Tibial artery (tissue), 4 donors: Measurements from ENCODE around the gene DST.

Experiments used
- DNase-seq, 2 donors: peaks; one replicate each; pipeline ENCODE4 v3.0.0-alpha.2; 2019
- H3K27ac ChIP-seq, 2 donors: fragments of 200-600 bp; sonication (generic) in 1 of 2; 1 replicate in 1 of 2; 2 replicates in 1 of 2; pipeline ENCODE4 v1.5.1; 2018 to 2019; ENCODE audit warnings: mild to moderate bottlenecking in 1 of 2
- H3K27me3 ChIP-seq, 2 donors: fragments of 200-600 bp; sonication (generic) in 1 of 2; one replicate each; pipeline versions ENCODE4 v1.5.1 to v1.6.0; 2016 to 2019
- H3K36me3 ChIP-seq, 3 donors: fragments of 200-600 bp; sonication (generic) in 2 of 3; one replicate each; pipeline ENCODE4 v1.5.1; 2016 to 2019; ENCODE audit warnings: mild to moderate bottlenecking in 2 of 3
- H3K4me1 ChIP-seq, 4 donors: fragments of 200-600 bp; sonication (generic) in 2 of 4; 1 replicate in 3 of 4; 2 replicates in 1 of 4; pipeline ENCODE4 v1.5.1; 2016 to 2019
- H3K4me3 ChIP-seq, 2 donors: fragments of 200-600 bp; sonication (generic) in 1 of 2; 1 replicate in 1 of 2; 2 replicates in 1 of 2; pipeline ENCODE4 v1.5.1; 2018 to 2019; ENCODE audit warnings: mild to moderate bottlenecking in 2 of 2
- H3K9me3 ChIP-seq, 3 donors: fragments of 200-600 bp; sonication (generic) in 1 of 3; one replicate each; pipeline ENCODE4 v1.5.1; 2016 to 2019
- CTCF ChIP-seq, 2 experiments: fragments of 200-600 bp in 1 of 2; fragments of 450-650 bp in 1 of 2; IDR thresholded peaks; one replicate each; pipeline ENCODE4 v1.5.1; 2017 to 2019; ENCODE audit warnings: antibody characterized with exemption in 2 of 2, mild to moderate bottlenecking in 1 of 2, moderate library complexity in 1 of 2
- intact Hi-C: fragments of 100-400 bp; cut with DNase I; formaldehyde crosslinking; loops from one replicate; pipeline ENCODE4 v1.15.0; 2023; ENCODE audit warnings: low total_unique reads

The DST gene

GRCh38 chr6:56424542-56425083 lies 218.1 kb downstream of the DST start:
- DNase-seq, result no peak
- Histone ChIP-seq H3K4me3 (no peak overlapping the region), H3K27ac (no peak overlapping the region), H3K9me3 (no peaks in the 10 kb centered on the region), H3K27me3 (no peaks in the 10 kb centered on the region), H3K36me3 (no peaks in the 10 kb centered on the region), H3K4me1 (peaks cover 0 to 8% (median 3%) of the 10 kb centered on the region in 4 donors)
- TF ChIP-seq CTCF (IDR thresholded peaks at IDR 0.05), result no peak
- intact Hi-C loops, result no loop called here

- H3K4me3 ChIP-seq, result no peak overlapping the region
- H3K36me3 ChIP-seq, result no peaks in the 10 kb centered on the region
- H3K27me3 ChIP-seq, result no peaks in the 10 kb centered on the region
- no peak overlapping the region for H3K27ac ChIP-seq
- intact Hi-C loops, result no loop called here
- no peak for DNase-seq
- no peak for TF ChIP-seq CTCF (IDR thresholded peaks at IDR 0.05)
- peaks cover 0 to 10% (median 4%) of the 10 kb centered on the region in 4 donors for H3K4me1 ChIP-seq
- H3K9me3 ChIP-seq, result no peaks in the 10 kb centered on the region
Measured at GRCh38 chr6:56424064-56424463, 218.6 kb downstream of the DST start.

- Histone ChIP-seq H3K4me1 (peaks cover 0 to 16% (median 5%) of the 10 kb centered on the region in 4 donors), H3K27me3 (no peaks in the 10 kb centered on the region), H3K9me3 (no peaks in the 10 kb centered on the region), H3K27ac (no peak overlapping the region), H3K4me3 (no peak overlapping the region), H3K36me3 (no peaks in the 10 kb centered on the region)
- intact Hi-C loops, result no loop called here
- DNase-seq, result no peak
- no peak for TF ChIP-seq CTCF (IDR thresholded peaks at IDR 0.05)
Measured at GRCh38 chr6:56420296-56420695, 222.4 kb downstream of the DST start.

GRCh38 chr6:56419191-56419590 lies 223.5 kb downstream of the DST start:
- no peaks in the 10 kb centered on the region for H3K9me3 ChIP-seq
- no peak overlapping the region for H3K27ac ChIP-seq
- H3K4me3 ChIP-seq, result no peak overlapping the region
- no peaks in the 10 kb centered on the region for H3K27me3 ChIP-seq
- DNase-seq, result no peak
- no peaks in the 10 kb centered on the region for H3K36me3 ChIP-seq
- H3K4me1 ChIP-seq, result peaks cover 0 to 13% (median 5%) of the 10 kb centered on the region in 4 donors
- TF ChIP-seq CTCF (IDR thresholded peaks at IDR 0.05), result no peak
- intact Hi-C loops, result no loop called here

GRCh38 chr6:56417823-56418222 lies 224.9 kb downstream of the DST start:
- no peaks in the 10 kb centered on the region for H3K27me3 ChIP-seq
- no peak overlapping the region for H3K4me3 ChIP-seq
- H3K36me3 ChIP-seq, result no peaks in the 10 kb centered on the region
- no peak for DNase-seq
- no peaks in the 10 kb centered on the region for H3K9me3 ChIP-seq
- no peak overlapping the region for H3K27ac ChIP-seq
- H3K4me1 ChIP-seq, result peaks cover 0 to 10% (median 4%) of the 10 kb centered on the region in 4 donors
- intact Hi-C loops, result no loop called here
- no peak for TF ChIP-seq CTCF (IDR thresholded peaks at IDR 0.05)

- Histone ChIP-seq H3K27ac (no peak overlapping the region), H3K9me3 (no peaks in the 10 kb centered on the region), H3K4me1 (peaks cover 0 to 10% (median 4%) of the 10 kb centered on the region in 4 donors), H3K27me3 (no peaks in the 10 kb centered on the region), H3K4me3 (no peak overlapping the region), H3K36me3 (no peaks in the 10 kb centered on the region)
- DNase-seq, result no peak
- intact Hi-C loops, result no loop called here
- TF ChIP-seq CTCF (IDR thresholded peaks at IDR 0.05), result no peak
Measured at GRCh38 chr6:56416247-56416646, 226.4 kb downstream of the DST start.
